ENCODE results near the gene SPAG4. TPM values are rescaled to one million over a fixed set of nuclear protein-coding genes. Genes with fewer than 3 reads are reported as not detected.
A peak's percentile ranks its signal among the peaks of the same experiment; 100 is the strongest.

Gene SPAG4
- total RNA-seq, 1 donor from 2014 or later: 3.3 TPM

GRCh38 chr20:35643045-35643444, 27.4 kb downstream of the SPAG4 start:
- Histone ChIP-seq H3K9ac (no peak overlapping the region), H3K4me1 (peaks cover 8% of the 10 kb centered on the region), H2AFZ (replicated peaks) (no peak overlapping the region), H3K4me3 (no peak overlapping the region), H3K79me2 (ENCODE audit: low read depth) (peaks cover 100% of the 10 kb centered on the region), H3F3A (ENCODE audit: low read depth) (peaks cover 18% of the 10 kb centered on the region), H3K27ac (no peak overlapping the region), H3K4me2 (peak overlapping the region; percentile 11), H3K36me3 (peaks cover under 1% of the 10 kb centered on the region), H4K20me1 (ENCODE audit: low read depth) (peaks cover 100% of the 10 kb centered on the region), H3K27me3 (no peaks in the 10 kb centered on the region), H3K9me3 (ENCODE audit: low read depth) (no peaks in the 10 kb centered on the region)
- Mint-ChIP-seq H3K36me3 (peaks cover 25% of the 10 kb centered on the region), H3K27ac (no peak overlapping the region), H3K27me3 (ENCODE audit: insufficient read depth, low read depth) (no peaks in the 10 kb centered on the region), H3K4me3 (no peak overlapping the region), H3K4me1 (peaks cover 10% of the 10 kb centered on the region), H3K9me3 (peaks cover 2% of the 10 kb centered on the region)
- DNase-seq (ENCODE audit: low spot score): no peak
- TF ChIP-seq EZH2 (IDR thresholded peaks at IDR 0.05) (no peak), EZH2phosphoT487 (IDR thresholded peaks at IDR 0.05) (no peak), CTCF (IDR thresholded peaks at IDR 0.05) (no peak)

- Mint-ChIP-seq H3K27me3 (ENCODE audit: insufficient read depth, low read depth) (no peaks in the 10 kb centered on the region), H3K27ac (no peak overlapping the region), H3K9me3 (peaks cover 2% of the 10 kb centered on the region), H3K4me3 (no peak overlapping the region), H3K36me3 (peaks cover 41% of the 10 kb centered on the region), H3K4me1 (peaks cover 10% of the 10 kb centered on the region)
- H3K36me3 ChIP-seq: peaks cover 13% of the 10 kb centered on the region
- no peaks in the 10 kb centered on the region for H3K9me3 ChIP-seq (ENCODE audit: low read depth)
- no peak overlapping the region for H2AFZ ChIP-seq (replicated peaks)
- H3K4me3 ChIP-seq: no peak overlapping the region
- TF ChIP-seq CTCF (IDR thresholded peaks at IDR 0.05): no peak
- H3K9ac ChIP-seq: no peak overlapping the region
- H3K79me2 ChIP-seq (ENCODE audit: low read depth): peaks cover 100% of the 10 kb centered on the region
- peaks cover 8% of the 10 kb centered on the region for H3K4me1 ChIP-seq
- no peak for DNase-seq (ENCODE audit: low spot score)
- no peak overlapping the region for H3K4me2 ChIP-seq
- no peaks in the 10 kb centered on the region for H3K27me3 ChIP-seq
- no peak overlapping the region for H3K27ac ChIP-seq
- H3F3A ChIP-seq (ENCODE audit: low read depth): peaks cover 25% of the 10 kb centered on the region
- peaks cover 99% of the 10 kb centered on the region for H4K20me1 ChIP-seq (ENCODE audit: low read depth)
These were observed 29.2 kb downstream of the SPAG4 start for GRCh38 chr20:35644806-35645205.

GRCh38 chr20:35648836-35649235, 33.2 kb downstream of the SPAG4 start:
- Histone ChIP-seq H3K4me1 (no peaks in the 10 kb centered on the region), H3K36me3 (peaks cover 26% of the 10 kb centered on the region), H2AFZ (replicated peaks) (no peak overlapping the region), H3K4me3 (no peak overlapping the region), H3K79me2 (ENCODE audit: low read depth) (peaks cover 100% of the 10 kb centered on the region), H3K27ac (no peak overlapping the region), H3K9ac (no peak overlapping the region), H3K27me3 (no peaks in the 10 kb centered on the region), H4K20me1 (ENCODE audit: low read depth) (peaks cover 99% of the 10 kb centered on the region), H3K4me2 (no peak overlapping the region), H3F3A (ENCODE audit: low read depth) (peaks cover 21% of the 10 kb centered on the region), H3K9me3 (ENCODE audit: low read depth) (no peaks in the 10 kb centered on the region)
- no peaks in the 10 kb centered on the region for H3K4me1 Mint-ChIP-seq
- H3K9me3 Mint-ChIP-seq: peaks cover 2% of the 10 kb centered on the region
- DNase-seq (ENCODE audit: low spot score): no peak
- TF ChIP-seq CTCF (IDR thresholded peaks at IDR 0.05) (no peak), EZH2phosphoT487 (IDR thresholded peaks at IDR 0.05) (no peak), EZH2 (IDR thresholded peaks at IDR 0.05) (no peak)
- no peak overlapping the region for H3K27ac Mint-ChIP-seq
- H3K36me3 Mint-ChIP-seq: peaks cover 49% of the 10 kb centered on the region
- no peak overlapping the region for H3K4me3 Mint-ChIP-seq
- no peaks in the 10 kb centered on the region for H3K27me3 Mint-ChIP-seq (ENCODE audit: insufficient read depth, low read depth)
